Femur (tissue), 1 donor: ENCODE data around the gene OR2V2.
"Not testable (repeated sequence)": the region's sequence is repeated elsewhere in the genome, so short reads cannot be mapped to it uniquely, and the experiment has no call there.

Source experiments
- DNase-seq: peaks from one replicate; pipeline ENCODE4 v3.0.0-alpha.2; 2017

OR2V2 gene

DNA sequence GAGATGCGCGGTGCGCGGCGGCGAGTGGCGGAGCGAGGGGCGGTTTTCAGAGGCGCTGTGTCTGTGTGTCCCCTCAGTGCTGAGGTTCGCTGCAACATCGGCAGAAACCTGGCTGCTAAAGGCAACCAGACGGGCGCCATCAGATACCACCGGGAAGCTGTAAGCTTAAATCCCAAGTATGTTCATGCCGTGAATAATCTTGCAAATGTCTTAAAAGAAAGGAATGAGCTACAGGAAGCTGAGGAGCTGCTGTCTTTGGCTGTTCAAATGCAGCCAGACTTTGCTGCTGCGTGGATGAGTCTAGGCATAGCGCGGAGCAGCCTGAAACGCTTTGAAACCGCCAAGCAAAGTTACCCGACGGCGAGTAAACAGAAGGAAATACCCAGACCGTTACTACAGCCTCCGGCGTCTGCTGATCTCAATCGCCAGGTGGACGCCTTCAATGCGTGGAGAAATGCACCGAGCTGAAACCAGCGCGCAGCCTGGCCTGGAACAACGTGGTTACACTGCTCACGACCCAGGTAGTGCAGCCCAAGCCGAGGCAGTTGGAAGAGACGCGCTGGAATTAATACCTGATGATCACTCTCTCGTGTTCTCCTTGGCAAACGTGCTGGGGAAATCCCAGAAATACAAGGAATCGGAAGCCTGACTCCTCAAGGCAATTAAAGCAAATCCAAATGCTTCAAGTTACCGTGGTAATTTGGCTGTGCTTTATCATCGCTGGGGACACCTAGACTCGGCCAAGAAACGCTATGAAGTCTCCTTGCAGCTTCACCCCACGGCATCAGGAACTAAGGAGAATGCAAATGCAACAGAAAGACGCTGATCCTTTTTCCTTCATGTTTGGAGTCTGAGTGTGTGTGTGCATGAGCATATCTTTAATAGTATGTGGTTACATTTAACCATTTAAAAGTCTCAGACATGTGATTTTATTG lies 32.3 kb upstream of the OR2V2 start:
- DNase-seq: no peak

DNA sequence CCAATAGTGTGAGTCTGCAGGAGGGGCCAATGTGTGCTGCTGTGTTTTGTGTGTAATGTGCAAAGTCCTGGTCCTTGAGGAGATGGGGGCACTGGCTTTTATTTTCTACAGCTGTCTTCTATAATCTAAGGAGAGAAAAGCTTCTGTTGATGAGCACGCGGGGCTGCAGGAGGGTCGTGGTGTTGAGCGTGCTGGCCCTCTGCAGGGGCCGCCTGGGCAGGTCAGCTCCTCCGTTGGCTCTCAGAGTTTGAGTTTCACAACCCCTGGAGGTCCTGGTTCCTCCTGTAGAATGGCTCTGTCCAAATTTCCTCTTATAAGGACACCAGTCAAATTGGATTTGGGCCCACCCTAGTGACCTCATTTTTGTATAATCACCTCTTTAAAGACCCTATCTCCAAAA lies 29.0 kb upstream of the OR2V2 start:
- no peak for DNase-seq

DNA sequence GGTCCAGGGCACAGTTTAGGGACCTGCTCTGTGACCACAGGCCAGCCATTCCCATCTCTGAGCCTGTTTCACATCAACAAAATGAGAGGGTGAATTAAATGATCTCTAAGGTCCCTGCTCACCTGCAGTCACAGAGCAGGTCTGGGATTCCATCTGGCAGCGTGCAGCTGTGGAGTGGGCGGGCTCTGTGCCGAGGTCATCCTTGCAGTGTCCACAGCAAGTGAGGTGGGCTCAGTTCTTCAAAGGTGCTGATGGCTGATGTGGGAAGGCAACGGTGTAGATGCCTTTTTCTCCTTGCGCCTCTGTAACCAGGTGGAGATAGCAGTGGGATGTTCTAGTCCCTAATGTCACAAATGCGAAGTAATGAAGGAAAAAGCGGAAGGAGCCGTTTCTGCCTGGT lies 28.3 kb upstream of the OR2V2 start:
- no peak for DNase-seq

DNA sequence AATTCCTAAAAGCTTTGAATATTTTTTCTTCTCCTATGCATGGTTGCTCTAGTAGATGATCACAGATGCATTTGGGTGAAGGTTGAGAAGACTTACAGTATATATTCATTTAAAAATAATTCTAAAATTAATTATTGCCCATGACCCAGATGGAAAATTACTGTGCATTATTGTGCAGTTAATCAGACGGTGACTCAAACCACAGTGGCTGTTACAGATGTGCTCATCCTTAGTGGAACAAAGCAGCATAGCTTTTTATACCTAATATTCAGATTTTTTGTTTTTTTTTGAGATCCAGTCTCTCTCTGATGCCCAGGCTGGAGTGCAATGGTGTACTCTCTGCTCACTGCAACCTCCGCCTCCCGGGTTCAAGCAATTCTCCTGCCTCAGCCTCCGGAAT lies 27.1 kb upstream of the OR2V2 start:
- DNase-seq: no peak

- no peak for DNase-seq
These were observed 26.6 kb upstream of the OR2V2 start for GRCh38 chr5:181120761-181121160.

- DNase-seq: no peak
These were observed 25.5 kb upstream of the OR2V2 start for GRCh38 chr5:181121675-181122561.

DNA sequence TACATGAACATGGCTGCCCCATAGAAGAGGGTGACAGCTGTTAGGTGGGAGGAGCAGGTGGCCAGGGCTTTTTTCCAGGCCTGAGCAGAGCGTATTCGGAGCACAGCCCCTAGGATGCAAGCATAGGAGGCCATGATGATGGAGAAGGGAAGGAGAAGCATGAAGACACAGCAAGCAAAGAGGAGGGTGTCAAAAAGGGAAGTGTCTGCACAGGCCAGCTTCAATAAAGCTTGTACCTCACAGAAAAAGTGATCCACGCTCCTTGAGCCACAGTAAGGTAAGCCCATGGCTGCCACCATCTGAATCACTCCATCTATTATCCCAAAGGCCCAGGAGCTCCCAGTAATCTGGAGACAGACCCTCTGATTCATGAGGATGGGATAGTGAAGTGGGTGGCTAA lies 22.9 kb upstream of the OR2V2 start:
- DNase-seq: no peak

GRCh38 chr5:181126841-181127240 lies 20.5 kb upstream of the OR2V2 start:
- DNase-seq: no peak

- no peak for DNase-seq
These were observed 19.9 kb upstream of the OR2V2 start for GRCh38 chr5:181127456-181127855.

GRCh38 chr5:181127907-181128626 lies 19.3 kb upstream of the OR2V2 start:
- no peak for DNase-seq

DNA sequence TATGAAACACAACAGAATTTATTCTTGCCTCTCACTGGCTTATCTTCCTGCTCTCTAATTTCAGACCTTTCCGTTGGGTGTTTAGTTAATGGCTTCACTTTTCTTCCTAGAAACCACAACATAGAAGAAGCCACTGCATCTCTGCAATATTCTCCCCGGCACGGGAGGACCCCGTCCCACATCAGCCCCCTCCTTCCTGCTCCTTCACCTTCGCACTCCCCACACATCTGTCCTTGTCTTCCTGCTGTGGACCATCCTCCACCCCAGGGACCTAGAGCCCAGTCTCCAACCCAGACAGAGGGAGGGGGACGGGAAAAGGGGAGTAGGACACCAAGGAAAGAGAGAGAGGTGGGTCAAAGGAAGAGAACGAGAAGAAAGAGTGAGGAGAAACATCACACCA lies 17.8 kb upstream of the OR2V2 start:
- no peak for DNase-seq

GRCh38 chr5:181130081-181130480 lies 17.3 kb upstream of the OR2V2 start:
- DNase-seq: not testable (repeated sequence)

DNA sequence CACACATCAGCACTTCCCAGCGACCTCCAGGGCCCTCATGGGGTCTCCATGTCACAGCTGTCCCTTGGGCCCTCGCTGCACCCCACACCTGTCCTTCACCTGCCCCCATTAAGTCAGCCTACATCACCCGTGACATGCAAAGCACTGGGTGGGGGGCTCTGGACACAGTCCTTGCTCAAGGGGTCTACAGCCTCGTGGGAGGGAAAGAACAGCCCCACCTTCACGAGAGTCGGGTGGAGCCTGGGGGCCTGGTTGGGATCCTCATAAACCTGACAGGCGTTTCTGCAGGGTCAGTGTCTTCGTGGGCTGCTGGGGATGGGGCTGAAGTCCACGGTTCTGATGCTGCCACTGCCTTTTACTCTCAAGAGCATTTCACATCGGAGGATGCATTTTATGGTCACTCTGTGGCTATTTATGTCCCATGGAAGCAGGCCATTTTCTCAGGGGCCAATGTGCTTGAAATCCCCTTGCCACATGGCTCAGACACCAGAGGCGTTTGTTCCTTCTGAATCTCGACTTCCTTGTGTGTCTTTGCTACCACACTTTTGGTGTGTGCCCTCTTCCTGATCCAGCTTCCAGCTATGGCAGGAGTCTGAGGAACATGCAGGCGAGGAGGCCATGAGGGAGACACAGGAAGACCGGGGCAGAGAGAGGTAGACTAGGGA lies 16.4 kb upstream of the OR2V2 start, which contains the start of gene OR2V1:
Gene OR2V1 (minus strand): TSS at position 338 of the 665 bp plus-strand sequence. CDS start 5,865 bp downstream, outside the sequence.
- DNase-seq: no peak

GRCh38 chr5:181131514-181131913 lies 15.9 kb upstream of the OR2V2 start:
- no peak for DNase-seq

GRCh38 chr5:181133083-181133482 lies 14.3 kb upstream of the OR2V2 start:
- DNase-seq: no peak

GRCh38 chr5:181133610-181134231 lies 13.7 kb upstream of the OR2V2 start:
- DNase-seq: peak; percentile 56

- DNase-seq: no peak
These were observed 13.1 kb upstream of the OR2V2 start for GRCh38 chr5:181134259-181134658.

GRCh38 chr5:181136361-181136955 lies 10.9 kb upstream of the OR2V2 start:
- no peak for DNase-seq

DNA sequence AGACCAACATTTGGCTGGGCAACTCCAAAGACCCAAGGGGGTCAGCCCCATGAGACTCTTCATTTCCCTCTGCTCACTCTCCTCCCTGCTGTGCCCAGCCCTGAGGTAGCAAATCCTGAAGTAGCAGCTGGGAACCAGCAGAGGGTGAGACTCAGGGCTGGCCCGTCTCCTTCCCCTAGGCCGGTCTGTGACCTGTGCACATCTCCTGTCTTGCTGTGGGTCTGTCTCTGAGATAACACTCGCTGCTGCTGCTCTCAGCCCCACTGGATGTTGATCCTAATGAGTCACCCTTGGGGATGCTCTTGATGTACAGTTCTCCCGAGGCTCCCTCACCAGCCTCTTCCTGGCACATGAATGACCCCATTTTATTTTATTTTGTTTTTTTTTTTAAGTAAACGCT lies 9.1 kb upstream of the OR2V2 start:
- no peak for DNase-seq

DNA sequence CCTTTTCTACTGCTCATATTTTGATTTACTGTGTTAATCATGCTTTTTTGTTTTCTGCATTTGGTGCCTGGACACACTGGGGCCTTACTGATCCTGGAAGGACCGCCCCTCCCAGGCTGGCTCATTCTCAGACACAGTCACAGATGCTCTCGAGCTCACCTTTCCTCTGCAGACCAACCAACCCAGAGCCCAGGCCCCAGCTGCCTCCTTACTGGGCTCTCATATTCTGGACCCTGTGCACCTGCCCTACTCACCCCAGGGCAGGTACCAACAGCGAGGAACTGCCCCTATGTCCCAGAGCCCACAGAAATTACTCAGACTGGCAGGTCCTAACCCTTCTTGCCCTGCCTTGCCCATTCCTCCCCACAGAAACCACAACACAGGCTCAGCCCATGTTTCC lies 6.6 kb upstream of the OR2V2 start:
- no peak for DNase-seq

- no peak for DNase-seq
These were observed 5.3 kb upstream of the OR2V2 start for GRCh38 chr5:181142054-181142453.

DNA sequence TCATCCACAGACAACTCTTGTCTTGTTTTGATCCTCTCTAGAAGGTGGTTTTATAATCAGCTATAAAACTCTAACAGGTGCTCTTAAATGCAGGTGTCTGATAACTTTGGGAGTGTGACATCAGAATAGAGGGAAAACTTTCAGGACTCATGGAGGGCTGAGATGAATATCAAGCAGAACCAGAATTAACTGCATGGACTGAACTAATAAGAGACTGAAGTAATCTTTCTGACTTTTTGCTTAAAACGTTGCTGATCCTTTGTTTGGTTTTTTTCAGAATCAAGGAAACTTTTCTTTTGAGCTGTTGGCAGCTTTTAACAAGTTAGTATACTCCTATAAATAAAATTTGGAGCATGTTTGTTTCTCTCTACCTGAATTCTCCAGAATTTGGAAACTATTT lies 2.3 kb upstream of the OR2V2 start:
- no peak for DNase-seq
